B cell (primary cell): ENCODE results near the gene BCAR3. TPM values are rescaled to one million over a fixed set of nuclear protein-coding genes. Genes with fewer than 3 reads are reported as not detected.

Source experiments
- ATAC-seq: fragments of 200-7000 bp; cut with Tn5 transposase; one replicate; pipeline ENCODE4 v1.10.0; 2021; ENCODE audit warnings: low read depth, mild to moderate bottlenecking, moderate number of reproducible peaks, moderate library complexity
- CTCF ChIA-PET: fragments of 350-600 bp; sonication (Branson Sonifier 250); formaldehyde crosslinking; loops from one replicate; lab custom pipeline; 2021; ENCODE audit warnings: antibody characterized with exemption, inconsistent platforms; lab: Charles Lee
- POLR2A ChIA-PET: fragments of 350-600 bp; sonication (Branson Sonifier 250); formaldehyde crosslinking; loops from one replicate; lab custom pipeline; 2021; ENCODE audit warnings: antibody characterized with exemption; lab: Charles Lee
- DNase-seq: peaks from one replicate; pipeline ENCODE4 v3.0.0; 2013
- H2AFZ ChIP-seq: 2 replicates; pipeline ENCODE4 v1.6.1; 2012; ENCODE audit warnings: mild to moderate bottlenecking, low read depth, low read length; ENCODE audit not compliant: insufficient read depth, poor library complexity, severe bottlenecking
- H3K27ac ChIP-seq, 2 donors: 1 replicate in 1 of 2; 2 replicates in 1 of 2; pipeline ENCODE4 v1.5.1; 2012 to 2013; ENCODE audit warnings: low read length in 2 of 2, mild to moderate bottlenecking in 2 of 2, moderate library complexity in 1 of 2
- H3K27me3 ChIP-seq, 4 experiments: fragments of 200-600 bp in 1 of 4; sonication (generic) in 1 of 4; replicated peaks in 1 of 4; 1 replicate in 2 of 4; 2 replicates in 2 of 4; pipeline versions ENCODE4 v1.6.1 to v1.7.0; 2013 to 2016; ENCODE audit warnings: low read length in 3 of 4, mild to moderate bottlenecking in 2 of 4, mixed read lengths in 1 of 4, moderate library complexity in 1 of 4; ENCODE audit not compliant: insufficient read depth in 4 of 4, control insufficient read depth in 3 of 4; ENCODE audit errors: control extremely low read depth in 1 of 4
- H3K36me3 ChIP-seq, 2 experiments: replicated peaks in 1 of 2; 1 replicate in 1 of 2; 2 replicates in 1 of 2; pipeline versions ENCODE4 v1.6.1 to v1.7.1; 2013; ENCODE audit warnings: low read length in 1 of 2; ENCODE audit not compliant: insufficient read depth in 2 of 2, control insufficient read depth in 1 of 2; ENCODE audit errors: control extremely low read depth in 1 of 2, extremely low read depth in 1 of 2
- H3K4me1 ChIP-seq, 2 donors: fragments of 200-600 bp in 1 of 2; sonication (generic) in 1 of 2; 1 replicate in 1 of 2; 2 replicates in 1 of 2; pipeline versions ENCODE4 v1.5.1 to v1.6.1; 2013 to 2017; ENCODE audit warnings: low read length in 2 of 2; ENCODE audit not compliant: control insufficient read depth in 2 of 2, insufficient read depth in 2 of 2
- H3K4me2 ChIP-seq: replicated peaks from 2 replicates; pipeline ENCODE3; 2012; ENCODE audit warnings: mild to moderate bottlenecking, low read depth, low read length; ENCODE audit not compliant: poor library complexity, severe bottlenecking
- H3K4me3 ChIP-seq, 5 experiments: fragments of 200-600 bp in 1 of 5; sonication (generic) in 1 of 5; 1 replicate in 3 of 5; 2 replicates in 2 of 5; pipeline versions ENCODE4 v1.5.1 to v1.7.0; 2011 to 2016; ENCODE audit warnings: low read length in 4 of 5, mild to moderate bottlenecking in 4 of 5, low read depth in 2 of 5, control low read depth in 1 of 5, moderate library complexity in 1 of 5; ENCODE audit not compliant: insufficient read depth in 1 of 5; ENCODE audit errors: control extremely low read depth in 1 of 5, extremely low read depth in 1 of 5
- H3K79me2 ChIP-seq: fragments of 200-600 bp; sonication (generic); one replicate; pipeline ENCODE4 v1.6.0; 2016; ENCODE audit warnings: low read length; ENCODE audit not compliant: control insufficient read depth, insufficient read depth
- H3K9ac ChIP-seq: fragments of 200-600 bp; sonication (generic); 2 replicates; pipeline ENCODE4 v1.6.1; 2017; ENCODE audit warnings: mild to moderate bottlenecking, low read length, moderate library complexity
- H3K9me3 ChIP-seq, 3 donors: one replicate each; pipeline versions ENCODE4 v1.6.1 to v1.7.1; 2013; ENCODE audit warnings: low read length in 2 of 3; ENCODE audit not compliant: control insufficient read depth in 2 of 3, insufficient read depth in 1 of 3; ENCODE audit errors: control extremely low read depth in 1 of 3
- H4K20me1 ChIP-seq: 2 replicates; pipeline ENCODE4 v1.6.0; 2012; ENCODE audit warnings: mild to moderate bottlenecking, low read length; ENCODE audit not compliant: insufficient read depth, control insufficient read depth, poor library complexity, severe bottlenecking
- H3K27ac Mint-ChIP-seq: one replicate; pipeline ENCODE4 v1.8.0; 2021; ENCODE audit warnings: mixed read lengths
- H3K27me3 Mint-ChIP-seq: one replicate; pipeline ENCODE4 v1.8.0; 2021; ENCODE audit warnings: mixed read lengths
- H3K4me1 Mint-ChIP-seq: one replicate; pipeline ENCODE4 v1.8.0; 2021; ENCODE audit warnings: mixed read lengths
- H3K4me3 Mint-ChIP-seq: one replicate; pipeline ENCODE4 v1.8.0; 2021; ENCODE audit warnings: mixed read lengths
- H3K9me3 Mint-ChIP-seq: one replicate; pipeline ENCODE4 v1.8.0; 2022; ENCODE audit warnings: mixed read lengths; ENCODE audit not compliant: insufficient read depth
- EZH2 ChIP-seq: IDR thresholded peaks from 2 replicates; pipeline ENCODE4 v1.6.1; 2012; ENCODE audit warnings: borderline replicate concordance, low read depth, mild to moderate bottlenecking, moderate library complexity, low read length; ENCODE audit not compliant: insufficient read depth, poor library complexity, severe bottlenecking
- WGBS: methylation state at CpG from one replicate; pipeline ENCODE4 v1.1.5; 2013; ENCODE audit warnings: missing lambda C conversion rate; ENCODE audit not compliant: insufficient coverage; 5-methylcytosine and 5-hydroxymethylcytosine counted together
- intact Hi-C: fragments of 100-400 bp; cut with micrococcal nuclease; formaldehyde crosslinking; loops from one replicate; pipeline ENCODE4 v1.10.0; 2022
- polyA plus RNA-seq: library from polyadenylated mRNA; depleted of rRNA; stranded (reverse); fragments of >200 nt; gene quantifications from 2 replicates; pipeline ENCODE4 v1.2.3, GENCODE V29; 2012
- total RNA-seq, 2 donors: library from RNA; stranded (reverse); fragments of 120-200 nt in 1 of 2; gene quantifications; 1 replicate in 1 of 2; 2 replicates in 1 of 2; pipeline versions ENCODE4 v1.2.3 to v1.2.4, GENCODE V29; 2013 to 2022
- TF ChIP-seq, protein P1 (sequence below): fragments of 200-600 bp; IDR thresholded peaks from one replicate; pipeline ENCODE4 v1.8.0; 2022; ENCODE audit warnings: antibody characterized with exemption, mild to moderate bottlenecking

BCAR3 gene
- total and polyA plus RNA-seq, 2 donors (not counting 1 experiment from before 2014, with no cell fraction given) = 6.7 to 13.0 TPM

DNA sequence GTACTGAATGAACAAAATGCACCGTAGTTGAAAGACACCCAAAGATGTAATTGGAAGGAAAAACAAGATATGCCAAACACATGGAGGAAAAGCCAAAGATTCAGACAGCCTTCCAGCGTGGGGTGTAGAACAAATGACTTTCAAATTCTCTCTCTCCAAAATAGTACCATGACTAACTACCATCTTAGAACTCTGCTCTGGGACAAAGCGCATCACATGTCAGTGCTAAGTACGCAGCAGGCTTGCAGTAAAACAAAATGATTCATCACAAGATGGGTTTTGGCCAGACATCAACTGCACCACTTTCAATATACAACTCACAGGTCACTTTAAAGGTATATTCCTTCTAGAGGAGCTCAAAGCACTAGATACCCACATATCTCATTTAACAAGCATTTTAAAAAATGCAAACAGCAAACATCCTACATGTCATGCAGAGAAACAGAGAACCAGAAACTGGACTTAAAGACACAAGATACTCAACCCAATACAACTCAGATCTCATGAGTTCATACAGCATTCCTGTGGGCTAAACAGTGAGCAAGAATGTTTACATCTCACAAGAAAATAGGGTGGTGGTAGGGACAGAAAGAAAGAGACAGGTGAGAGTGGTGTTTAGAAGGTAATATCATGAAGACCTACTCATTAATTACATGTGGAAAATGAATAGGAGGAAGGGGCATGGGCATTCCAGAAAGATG is 75.7 kb downstream of the BCAR3 start:
- Histone ChIP-seq H3K27ac (no peak overlapping the region), H3K9ac (no peak overlapping the region), H3K79me2 (peaks cover 50% of the 10 kb centered on the region), H3K9me3 (no peaks in the 10 kb centered on the region), H3K36me3 (no peaks in the 10 kb centered on the region), H3K4me3 (no peak overlapping the region), H3K4me2 (no peak overlapping the region), H3K27me3 (no peaks in the 10 kb centered on the region), H2AFZ (no peak overlapping the region), H3K4me1 (peaks cover 0 to 28% of the 10 kb centered on the region in 2 donors), H4K20me1 (no peaks in the 10 kb centered on the region)
- ChIA-PET CTCF (interaction anchor here (0.9 kb wide), 1 partner anchor 14 kb away, joined by 3 read pairs; no protein-coding TSS in a partner anchor), POLR2A (no interaction called here)
- no peak overlapping the region for H3K27ac Mint-ChIP-seq
- intact Hi-C loops = no loop called here
- ATAC-seq (no peak), DNase-seq (no peak)
- H3K9me3 Mint-ChIP-seq = no peaks in the 10 kb centered on the region
- TF ChIP-seq EZH2 = no peak
- TF ChIP-seq, protein P1, sequence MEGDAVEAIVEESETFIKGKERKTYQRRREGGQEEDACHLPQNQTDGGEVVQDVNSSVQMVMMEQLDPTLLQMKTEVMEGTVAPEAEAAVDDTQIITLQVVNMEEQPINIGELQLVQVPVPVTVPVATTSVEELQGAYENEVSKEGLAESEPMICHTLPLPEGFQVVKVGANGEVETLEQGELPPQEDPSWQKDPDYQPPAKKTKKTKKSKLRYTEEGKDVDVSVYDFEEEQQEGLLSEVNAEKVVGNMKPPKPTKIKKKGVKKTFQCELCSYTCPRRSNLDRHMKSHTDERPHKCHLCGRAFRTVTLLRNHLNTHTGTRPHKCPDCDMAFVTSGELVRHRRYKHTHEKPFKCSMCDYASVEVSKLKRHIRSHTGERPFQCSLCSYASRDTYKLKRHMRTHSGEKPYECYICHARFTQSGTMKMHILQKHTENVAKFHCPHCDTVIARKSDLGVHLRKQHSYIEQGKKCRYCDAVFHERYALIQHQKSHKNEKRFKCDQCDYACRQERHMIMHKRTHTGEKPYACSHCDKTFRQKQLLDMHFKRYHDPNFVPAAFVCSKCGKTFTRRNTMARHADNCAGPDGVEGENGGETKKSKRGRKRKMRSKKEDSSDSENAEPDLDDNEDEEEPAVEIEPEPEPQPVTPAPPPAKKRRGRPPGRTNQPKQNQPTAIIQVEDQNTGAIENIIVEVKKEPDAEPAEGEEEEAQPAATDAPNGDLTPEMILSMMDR = no peak
- no peaks in the 10 kb centered on the region for H3K27me3 Mint-ChIP-seq
- H3K4me1 Mint-ChIP-seq = peaks cover 46% of the 10 kb centered on the region
- 89% methylated on average over 3 of the region's 4 CpGs for WGBS
- no peak overlapping the region for H3K4me3 Mint-ChIP-seq

DNA sequence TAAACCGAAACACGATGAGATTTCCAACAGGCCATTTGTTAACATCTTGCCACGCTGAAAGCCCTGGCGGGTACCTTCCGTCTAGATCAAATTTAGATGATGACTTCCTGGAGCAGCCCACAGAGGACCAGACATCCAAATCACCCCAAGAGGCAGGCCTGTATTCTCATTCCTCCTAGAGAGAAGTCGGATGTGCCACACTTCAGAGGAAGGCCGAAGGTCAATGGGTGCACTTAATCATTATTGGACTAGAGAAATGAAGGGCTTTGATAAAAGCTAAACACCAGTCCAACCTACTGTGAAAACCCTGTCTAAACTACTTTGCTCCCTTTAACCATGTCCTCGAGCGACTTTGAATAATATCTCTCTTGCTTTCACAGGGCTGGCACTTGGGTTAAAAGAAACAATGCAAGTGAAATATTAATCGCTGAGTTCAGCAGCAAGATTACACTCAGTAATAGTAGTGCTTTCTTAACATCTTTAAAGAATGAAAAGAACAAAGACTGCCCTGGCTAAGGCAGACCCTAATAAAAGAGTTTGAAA is 76.5 kb downstream of the BCAR3 start:
- H3K4me1 Mint-ChIP-seq = peaks cover 42% of the 10 kb centered on the region
- Histone ChIP-seq H3K27me3 (no peaks in the 10 kb centered on the region), H3K9me3 (no peaks in the 10 kb centered on the region), H3K79me2 (peaks cover 47% of the 10 kb centered on the region), H3K36me3 (no peaks in the 10 kb centered on the region), H3K4me3 (no peak overlapping the region), H3K4me2 (no peak overlapping the region), H3K9ac (no peak overlapping the region), H3K27ac (no peak overlapping the region), H3K4me1 (peaks cover 0 to 28% of the 10 kb centered on the region in 2 donors), H4K20me1 (no peaks in the 10 kb centered on the region), H2AFZ (no peak overlapping the region)
- no peaks in the 10 kb centered on the region for H3K9me3 Mint-ChIP-seq
- TF ChIP-seq, protein P1 = no peak
- no peak for TF ChIP-seq EZH2
- CTCF ChIA-PET = interaction anchor here (0.9 kb wide), 1 partner anchor 13 kb away, joined by 3 read pairs; no protein-coding TSS in a partner anchor
- 98% methylated on average over 7 of the region's 10 CpGs for WGBS
- no peak overlapping the region for H3K4me3 Mint-ChIP-seq
- no peaks in the 10 kb centered on the region for H3K27me3 Mint-ChIP-seq
- DNase-seq = no peak
- no peak for ATAC-seq
- intact Hi-C loops = no loop called here
- POLR2A ChIA-PET = no interaction called here
- no peak overlapping the region for H3K27ac Mint-ChIP-seq
